HCT116 (cell line): ENCODE data around the gene HDGF. TPM values are rescaled to one million over a fixed set of nuclear protein-coding genes. Genes with fewer than 3 reads are reported as not detected.
A peak's percentile ranks its signal among the peaks of the same experiment; 100 is the strongest.

Experiments used
- ATAC-seq: fragments of 200-7000 bp; cut with Tn5 transposase; 2 replicates; pipeline ENCODE4 v1.9.1; 2020; ENCODE audit warnings: mild to moderate bottlenecking, moderate library complexity
- BruUV-seq: library from RNA; stranded (reverse); fragments of 400-500 nt; replicated peaks from 2 replicates; lab custom pipeline; 2021; lab: Mats Ljungman, UMichigan
- CTCF ChIA-PET: fragments of 300-600 bp; sonication (Branson Sonifier 250); formaldehyde crosslinking; loops from one replicate; lab custom pipeline; 2021; ENCODE audit warnings: antibody characterized with exemption; lab: Charles Lee
- POLR2A ChIA-PET: fragments of 300-600, 350-600 bp; sonication (Branson Sonifier 250); formaldehyde crosslinking; loops from one replicate; lab custom pipeline; 2021; ENCODE audit warnings: antibody characterized with exemption; lab: Charles Lee
- RAD21 ChIA-PET, 2 experiments: fragments of 300-600 bp; sonication (Branson Sonifier 250); formaldehyde crosslinking; loops; one replicate each; lab custom pipeline; 2023; ENCODE audit warnings: low total read pairs in 2 of 2; ENCODE audit not compliant: uncharacterized antibody in 2 of 2, unreplicated experiment in 2 of 2, low non-redundant PET in 1 of 2; lab: Charles Lee
- DNase-seq: peaks from one replicate; pipeline ENCODE4 v3.0.0-alpha.2; 2010; ENCODE audit warnings: low read depth, low spot score
- H2AFZ ChIP-seq: fragments of 200-600 bp; shearing (Covaris generic), sonication (generic); 2 replicates; pipeline ENCODE4 v1.6.1; 2017; ENCODE audit warnings: low read depth, mixed run types, mixed read lengths, antibody characterized with exemption, low read length; ENCODE audit not compliant: poor library complexity, severe bottlenecking
- H3K27ac ChIP-seq: 2 replicates; pipeline ENCODE4 v1.5.1; 2012; ENCODE audit warnings: low read depth, low read length
- H3K27me3 ChIP-seq: fragments of 200-600 bp; sonication (generic); 2 replicates; pipeline ENCODE4 v1.6.1; 2016; ENCODE audit warnings: mixed run types, low read length, mixed read lengths; ENCODE audit not compliant: insufficient read depth
- H3K36me3 ChIP-seq, 2 experiments: fragments of 200-500 bp in 1 of 2; fragments of 200-600 bp in 1 of 2; sonication (Bioruptor generic) in 1 of 2; sonication (generic) in 1 of 2; 2 replicates each; pipeline versions ENCODE4 v1.5.1 to v1.6.1; 2014 to 2016; ENCODE audit warnings: low read length in 2 of 2, inconsistent platforms in 1 of 2, mixed read lengths in 1 of 2, mixed run types in 1 of 2; ENCODE audit not compliant: insufficient read depth in 2 of 2, control insufficient read depth in 1 of 2
- H3K4me1 ChIP-seq, 2 experiments: fragments of 200-600 bp in 1 of 2; sonication (generic) in 1 of 2; 2 replicates each; pipeline versions ENCODE4 v1.5.1 to v1.6.1; 2012 to 2017; ENCODE audit warnings: low read length in 2 of 2, inconsistent platforms in 1 of 2, mild to moderate bottlenecking in 1 of 2, mixed read lengths in 1 of 2, mixed run types in 1 of 2, moderate library complexity in 1 of 2; ENCODE audit not compliant: insufficient read depth in 2 of 2, control insufficient read depth in 1 of 2
- H3K4me2 ChIP-seq: fragments of 200-600 bp; sonication (generic); 2 replicates; pipeline ENCODE4 v1.6.1; 2017; ENCODE audit warnings: mixed run types, low read length, mixed read lengths
- H3K4me3 ChIP-seq, 2 experiments: fragments of 200-600 bp in 1 of 2; sonication (generic) in 1 of 2; replicated peaks in 1 of 2; 2 replicates each; pipeline ENCODE4 v1.5.1; 2011 to 2016; ENCODE audit warnings: low read length in 2 of 2, control low read depth in 1 of 2, low read depth in 1 of 2, mild to moderate bottlenecking in 1 of 2, mixed read lengths in 1 of 2, mixed run types in 1 of 2
- H3K79me2 ChIP-seq: fragments of 200-600 bp; sonication (generic); 2 replicates; pipeline ENCODE4 v1.6.1; 2017; ENCODE audit warnings: mild to moderate bottlenecking, mixed run types, low read length, moderate library complexity, mixed read lengths; ENCODE audit not compliant: insufficient read depth
- H3K9ac ChIP-seq: fragments of 200-600 bp; sonication (generic); 2 replicates; pipeline ENCODE4 v1.6.1; 2016; ENCODE audit warnings: low read length, mixed read lengths
- H3K9me2 ChIP-seq: fragments of 200-600 bp; sonication (generic), shearing (Covaris generic); 2 replicates; pipeline ENCODE4 v1.6.1; 2017; ENCODE audit warnings: mixed run types, mild to moderate bottlenecking, moderate library complexity; ENCODE audit not compliant: insufficient read depth
- H3K9me3 ChIP-seq, 2 experiments: fragments of 200-500 bp in 1 of 2; fragments of 200-600 bp in 1 of 2; sonication (Bioruptor generic) in 1 of 2; sonication (generic) in 1 of 2; 2 replicates each; pipeline ENCODE4 v1.6.1; 2014 to 2017; ENCODE audit warnings: low read length in 2 of 2, mixed read lengths in 2 of 2, inconsistent platforms in 1 of 2, low read depth in 1 of 2, mild to moderate bottlenecking in 1 of 2, mixed run types in 1 of 2, moderate library complexity in 1 of 2; ENCODE audit not compliant: control insufficient read depth in 1 of 2, insufficient read depth in 1 of 2
- H4K20me1 ChIP-seq: fragments of 200-600 bp; sonication (generic), shearing (Covaris generic); 2 replicates; pipeline ENCODE4 v1.6.1; 2017; ENCODE audit warnings: mixed run types, mild to moderate bottlenecking, moderate library complexity; ENCODE audit not compliant: insufficient read depth
- ATF3 ChIP-seq: IDR thresholded peaks from 2 replicates; pipeline ENCODE4 v1.6.1; 2012
- CBX3 ChIP-seq: IDR thresholded peaks from 2 replicates; pipeline ENCODE4 v1.6.1; 2012; ENCODE audit warnings: low read depth
- EGR1 ChIP-seq: IDR thresholded peaks from 2 replicates; pipeline ENCODE4 v1.6.1; 2012; ENCODE audit warnings: low read depth
- ELF1 ChIP-seq: IDR thresholded peaks from 2 replicates; pipeline ENCODE4 v1.6.1; 2012; ENCODE audit warnings: low read depth, borderline replicate concordance
- EZH2 ChIP-seq: fragments of 200-600 bp; sonication (generic); IDR thresholded peaks from 2 replicates; pipeline ENCODE4 v1.6.1; 2017; ENCODE audit warnings: antibody characterized with exemption, mixed run types
- EZH2phosphoT487 ChIP-seq: fragments of 200-600 bp; IDR thresholded peaks from 2 replicates; pipeline ENCODE4 v1.6.1; 2018; ENCODE audit warnings: antibody characterized with exemption, borderline replicate concordance
- FOSL1 ChIP-seq: IDR thresholded peaks from 2 replicates; pipeline ENCODE4 v1.6.1; 2012; ENCODE audit warnings: low read depth
- POLR2AphosphoS5 ChIP-seq: IDR thresholded peaks from 2 replicates; pipeline ENCODE4 v1.6.1; 2011; ENCODE audit warnings: mild to moderate bottlenecking, low read depth, low read length, moderate library complexity
- RAD21 ChIP-seq: IDR thresholded peaks from 2 replicates; pipeline ENCODE4 v1.6.1; 2012; ENCODE audit warnings: low read depth, mild to moderate bottlenecking
- SIN3A ChIP-seq: IDR thresholded peaks from 2 replicates; pipeline ENCODE4 v1.6.1; 2012; ENCODE audit warnings: low read depth
- SP1 ChIP-seq: IDR thresholded peaks from 2 replicates; pipeline ENCODE4 v1.6.1; 2012; ENCODE audit warnings: low read depth
- TCF7L2 ChIP-seq: IDR thresholded peaks from 2 replicates; pipeline ENCODE4 v1.7.0; 2011; ENCODE audit warnings: borderline replicate concordance, inconsistent platforms; ENCODE audit not compliant: insufficient read depth, insufficient read length; ENCODE audit errors: extremely low read depth
- YY1 ChIP-seq: IDR thresholded peaks from 2 replicates; pipeline ENCODE4 v1.6.1; 2011; ENCODE audit warnings: low read length, low read depth, moderate library complexity, mild to moderate bottlenecking; ENCODE audit not compliant: insufficient replicate concordance; ENCODE audit errors: extremely low read depth
- ZBTB33 ChIP-seq: IDR thresholded peaks from 2 replicates; pipeline ENCODE4 v1.6.1; 2011; ENCODE audit warnings: mild to moderate bottlenecking, low read length, moderate library complexity; ENCODE audit not compliant: insufficient replicate concordance; ENCODE audit errors: extremely low read depth
- ZNF274 ChIP-seq: fragments of 200-500 bp; sonication (Bioruptor generic); IDR thresholded peaks from 2 replicates; pipeline ENCODE4 v1.6.1; 2014; ENCODE audit warnings: mild to moderate bottlenecking, low read depth, low read length, inconsistent platforms
- intact Hi-C: fragments of 100-400 bp; cut with micrococcal nuclease; formaldehyde crosslinking; loops from 2 replicates; pipeline ENCODE4 v1.10.0; 2022
- total RNA-seq: library from RNA; stranded (reverse); gene quantifications from one replicate; pipeline ENCODE4 v1.2.1, GENCODE V29; 2021; ENCODE audit not compliant: unreplicated experiment

HDGF gene
- total RNA-seq, 1 experiment from 2014 or later = 304 TPM

GRCh38 chr1:156712626-156713025 lies 38.8 kb downstream of the HDGF start:
- no peaks in the 10 kb centered on the region for H3K9me2 ChIP-seq
- H3K9me3 ChIP-seq = no peaks in the 10 kb centered on the region
- H3K4me3 ChIP-seq = peak overlapping the region in 1 of 2 experiments; percentile 18; a peak in 2 of 4 replicates
- peak overlapping the region; percentile 51 for H3K9ac ChIP-seq
- H3K4me2 ChIP-seq = peak overlapping the region; percentile 85
- H3K36me3 ChIP-seq = no peaks in the 10 kb centered on the region
- ATAC-seq = peak; percentile 16; the same call in 1 of the 2 replicates
- CTCF ChIA-PET = interaction anchor here (1.5 to 14.7 kb wide), 4 partner anchors 10 to 86 kb away, joined by 5 to 310 read pairs (median 32); partner anchors contain the start of genes ISG20L2 and METTL25B
- DNase-seq = no peak
- H3K27me3 ChIP-seq = no peaks in the 10 kb centered on the region
- RAD21 ChIA-PET = interaction anchor here (2.1 to 3.8 kb wide), 1 partner anchor 23 kb away, joined by 7 to 11 read pairs; no protein-coding TSS in a partner anchor
- no TSS peak for BruUV-seq
- no peaks in the 10 kb centered on the region for H4K20me1 ChIP-seq
- peaks cover 74 to 76% of the 10 kb centered on the region in 2 experiments for H3K4me1 ChIP-seq
- H2AFZ ChIP-seq = no peak overlapping the region
- POLR2A ChIA-PET = interaction anchor here (1.2 to 3.6 kb wide), 5 partner anchors 15 to 52 kb away, joined by 3 to 22 read pairs (median 7); partner anchors contain the start of genes ISG20L2 and METTL25B
- peak overlapping the region; percentile 68 for H3K27ac ChIP-seq
- intact Hi-C loops = no loop called here
- TF ChIP-seq EZH2phosphoT487 (no peak), CBX3 (no peak), ZBTB33 (no peak), RAD21 (no peak), ZNF274 (no peak), EZH2 (no peak), FOSL1 (no peak), ATF3 (no peak), SIN3A (no peak), TCF7L2 (no peak), ELF1 (no peak), SP1 (no peak), POLR2AphosphoS5 (no peak), EGR1 (no peak), YY1 (no peak)
- TF ChIP-seq, all 23 proteins: peak for 0
- H3K79me2 ChIP-seq = no peaks in the 10 kb centered on the region
